ENCODE results near the gene C16orf96.
A peak's percentile ranks its signal among the peaks of the same experiment; 100 is the strongest.

The C16orf96 gene

GRCh38 chr16:4525634-4526277, 30.4 kb upstream of the C16orf96 start:
- no peak for DNase-seq

- no peak for DNase-seq
Measured at GRCh38 chr16:4529085-4530060, 26.8 kb upstream of the C16orf96 start.

GRCh38 chr16:4531811-4532210, 24.3 kb upstream of the C16orf96 start:
- no peak for DNase-seq

- no peak for DNase-seq
Measured at GRCh38 chr16:4532238-4532637, 23.9 kb upstream of the C16orf96 start.

- DNase-seq: no peak
Measured at GRCh38 chr16:4533490-4533889, 22.6 kb upstream of the C16orf96 start.

GRCh38 chr16:4534151-4534790, 21.9 kb upstream of the C16orf96 start:
- DNase-seq: no peak

GRCh38 chr16:4535627-4536108, 20.5 kb upstream of the C16orf96 start:
- DNase-seq: no peak

GRCh38 chr16:4536391-4537106, 19.6 kb upstream of the C16orf96 start:
- no peak for DNase-seq

GRCh38 chr16:4537376-4538343, 18.5 kb upstream of the C16orf96 start:
- DNase-seq: no peak

GRCh38 chr16:4538350-4539235, 17.5 kb upstream of the C16orf96 start, which contains the start of gene CDIP1:
CDIP1 (minus strand) TSS chr16:4538773; CDS start chr16:4514130, 24,643 bp downstream.
- peak; percentile 83 for DNase-seq

GRCh38 chr16:4539716-4540284, 16.3 kb upstream of the C16orf96 start:
- DNase-seq: no peak

- DNase-seq: no peak
Measured at GRCh38 chr16:4544473-4544872, 11.7 kb upstream of the C16orf96 start.

- DNase-seq: no peak
Measured at GRCh38 chr16:4548124-4548523, 8.0 kb upstream of the C16orf96 start.

GRCh38 chr16:4550591-4550990, 5.5 kb upstream of the C16orf96 start:
- DNase-seq: no peak

- no peak for DNase-seq
Measured at GRCh38 chr16:4552541-4552940, 3.6 kb upstream of the C16orf96 start.

GRCh38 chr16:4556580-4556979, 440 bp downstream of the C16orf96 start:
- DNase-seq: no peak

GRCh38 chr16:4557973-4558372, 1.8 kb downstream of the C16orf96 start:
- no peak for DNase-seq

- DNase-seq: no peak
Measured at GRCh38 chr16:4561596-4561995, 5.5 kb downstream of the C16orf96 start.

- no peak for DNase-seq
Measured at GRCh38 chr16:4564661-4565267, 8.6 kb downstream of the C16orf96 start.

GRCh38 chr16:4566144-4566543, 10.0 kb downstream of the C16orf96 start:
- DNase-seq: no peak

Measured in NCI-H1048 (cell line).